Stimulated activated CD8-positive, alpha-beta memory T cell treated with anti-CD3 and anti-CD28 coated beads, Interleukin-12 subunit alpha, Interleukin-12 subunit beta, amount 100 ng/mL, for 4 hours (primary cell): ENCODE data around the gene NCBP2L.
"Not testable (repeated sequence)": the region's sequence is repeated elsewhere in the genome, so short reads cannot be mapped to it uniquely, and the experiment has no call there.

Experiments used
- DNase-seq: peaks from one replicate; pipeline ENCODE4 v3.0.0-alpha.2; 2020; ENCODE audit warnings: low read depth

NCBP2L gene

GRCh38 chrX:107810053-107810452 lies 32.5 kb downstream of the NCBP2L start:
- not testable (repeated sequence) for DNase-seq

- DNase-seq, result no peak
These were observed 41.5 kb downstream of the NCBP2L start for GRCh38 chrX:107818900-107819521.

DNA sequence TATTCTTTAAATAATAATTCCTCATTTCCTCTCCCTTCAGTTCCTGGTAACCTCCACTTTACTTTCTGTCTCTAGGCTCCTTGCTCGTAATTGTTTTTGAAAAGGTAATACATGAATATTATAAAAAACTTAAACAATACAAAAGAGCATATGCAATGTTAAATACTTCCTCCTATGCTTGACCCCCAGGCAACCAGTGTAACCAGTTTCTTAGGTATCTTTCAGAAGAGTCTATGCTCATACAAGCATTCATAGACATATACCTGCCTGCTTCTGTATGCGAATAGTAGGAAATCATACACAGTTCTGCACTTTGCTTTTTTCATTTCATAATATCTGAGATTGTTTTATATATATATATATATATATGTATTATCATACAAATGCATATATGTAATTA lies 45.5 kb downstream of the NCBP2L start:
- no peak for DNase-seq

GRCh38 chrX:107823456-107823855 lies 45.9 kb downstream of the NCBP2L start:
- DNase-seq, result no peak

DNA sequence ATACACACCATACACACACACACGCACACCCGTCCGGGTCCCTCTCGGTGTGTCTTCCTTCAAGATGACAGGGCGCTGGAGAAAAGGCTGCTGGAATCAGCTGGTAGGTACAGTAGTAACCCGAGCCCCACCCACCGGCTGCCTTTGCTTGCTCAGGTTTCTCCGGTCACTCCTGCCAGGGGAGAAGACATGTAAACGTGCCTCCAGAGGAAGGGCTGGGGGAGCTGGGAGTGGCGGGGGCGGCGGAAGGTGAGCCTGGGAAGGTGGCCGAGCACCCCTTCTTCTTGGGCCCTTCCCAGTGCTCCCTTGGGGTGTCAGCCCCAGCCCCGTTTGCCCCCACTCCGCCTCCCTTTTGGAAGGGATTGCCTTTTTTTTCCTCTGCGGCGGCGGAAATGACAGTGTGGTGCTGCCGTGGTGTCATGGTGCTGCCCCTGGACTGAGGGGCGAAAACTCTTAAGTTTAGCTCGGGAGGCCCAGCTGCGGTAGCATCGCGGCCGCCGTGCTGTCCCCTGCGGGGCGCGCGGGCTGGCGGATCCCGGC lies 48.2 kb downstream of the NCBP2L start, which contains the start of gene MID2:
Gene MID2, plus strand, starts transcription at position 169 of the 540 bp plus-strand sequence. CDS start 561 bp downstream, outside the sequence.
- peak; percentile 8 for DNase-seq

DNA sequence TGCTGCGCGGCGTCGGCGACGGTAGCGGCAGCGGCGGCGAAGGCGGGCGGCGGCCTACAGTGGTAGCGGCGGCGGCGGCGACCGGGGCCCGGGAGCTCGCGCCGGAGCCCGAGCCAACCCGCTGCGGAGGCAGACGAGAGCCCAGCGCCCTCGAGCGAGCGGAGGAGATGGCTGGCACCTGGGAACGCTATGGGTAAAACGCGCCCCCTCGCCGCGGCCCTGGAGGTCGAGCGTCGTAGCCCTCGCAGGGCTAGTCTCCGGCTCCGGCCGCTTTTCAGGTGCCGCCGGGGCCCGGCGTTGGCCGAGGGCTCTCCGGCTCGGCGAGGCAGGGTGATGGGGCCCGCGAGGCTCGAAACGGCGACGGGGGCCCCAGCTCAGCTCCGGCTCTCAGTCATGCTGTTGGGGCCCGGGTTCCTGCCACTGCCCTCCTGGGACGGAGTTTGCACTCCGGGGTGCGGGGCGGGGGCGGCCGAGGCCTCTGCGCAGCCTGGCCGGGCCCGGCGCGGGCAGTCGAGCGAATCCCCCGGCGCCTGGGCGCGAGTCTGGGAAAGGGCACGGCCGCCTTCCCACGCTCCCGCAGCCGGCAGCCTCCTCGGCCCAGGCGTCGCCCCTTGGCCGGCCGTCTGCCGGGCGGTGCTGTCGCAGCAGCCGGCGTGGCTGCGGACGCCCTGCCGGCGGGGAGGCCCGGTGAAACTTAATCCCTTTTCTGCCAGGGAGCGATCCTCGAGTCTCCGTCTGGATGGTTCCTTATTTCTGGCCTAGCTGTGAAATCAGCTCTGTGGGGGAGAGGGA lies 48.9 kb downstream of the NCBP2L start:
- peak; percentile 11 for DNase-seq

- DNase-seq, result no peak
These were observed 49.7 kb downstream of the NCBP2L start for GRCh38 chrX:107827030-107827831.

GRCh38 chrX:107827852-107828251 lies 50.3 kb downstream of the NCBP2L start:
- no peak for DNase-seq

- no peak for DNase-seq
These were observed 52.3 kb downstream of the NCBP2L start for GRCh38 chrX:107829878-107830277.

DNA sequence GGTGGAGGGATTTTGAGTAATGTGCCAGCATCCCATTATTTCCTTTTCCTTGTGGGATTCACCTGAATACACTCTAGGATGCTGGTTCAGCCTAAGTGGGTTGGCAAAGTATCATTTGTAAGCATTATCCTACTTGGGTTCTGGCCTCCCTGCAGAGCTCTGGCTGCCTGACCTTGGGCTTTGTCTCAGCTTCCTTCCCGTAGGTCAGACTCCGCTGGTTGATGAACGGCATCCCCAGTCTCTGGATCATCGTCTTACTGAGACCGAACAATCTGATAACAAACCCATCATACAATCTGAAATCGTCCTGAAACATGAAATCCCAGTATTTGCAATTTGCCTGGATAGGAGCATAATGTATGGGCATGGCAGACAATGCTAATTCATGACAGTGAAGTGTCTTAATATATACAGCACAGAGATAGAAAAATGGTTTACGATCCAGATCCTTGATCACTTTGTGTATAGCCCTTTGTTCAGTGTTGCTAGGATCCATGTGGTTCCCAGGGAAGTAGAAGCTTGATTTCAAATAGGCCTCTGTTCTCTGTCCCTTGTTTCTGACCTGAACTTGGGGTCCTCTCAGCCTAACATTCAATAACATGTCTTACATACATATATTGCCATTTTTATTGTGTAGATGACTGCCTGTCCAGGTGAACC lies 53.7 kb downstream of the NCBP2L start:
- DNase-seq, result no peak

DNA sequence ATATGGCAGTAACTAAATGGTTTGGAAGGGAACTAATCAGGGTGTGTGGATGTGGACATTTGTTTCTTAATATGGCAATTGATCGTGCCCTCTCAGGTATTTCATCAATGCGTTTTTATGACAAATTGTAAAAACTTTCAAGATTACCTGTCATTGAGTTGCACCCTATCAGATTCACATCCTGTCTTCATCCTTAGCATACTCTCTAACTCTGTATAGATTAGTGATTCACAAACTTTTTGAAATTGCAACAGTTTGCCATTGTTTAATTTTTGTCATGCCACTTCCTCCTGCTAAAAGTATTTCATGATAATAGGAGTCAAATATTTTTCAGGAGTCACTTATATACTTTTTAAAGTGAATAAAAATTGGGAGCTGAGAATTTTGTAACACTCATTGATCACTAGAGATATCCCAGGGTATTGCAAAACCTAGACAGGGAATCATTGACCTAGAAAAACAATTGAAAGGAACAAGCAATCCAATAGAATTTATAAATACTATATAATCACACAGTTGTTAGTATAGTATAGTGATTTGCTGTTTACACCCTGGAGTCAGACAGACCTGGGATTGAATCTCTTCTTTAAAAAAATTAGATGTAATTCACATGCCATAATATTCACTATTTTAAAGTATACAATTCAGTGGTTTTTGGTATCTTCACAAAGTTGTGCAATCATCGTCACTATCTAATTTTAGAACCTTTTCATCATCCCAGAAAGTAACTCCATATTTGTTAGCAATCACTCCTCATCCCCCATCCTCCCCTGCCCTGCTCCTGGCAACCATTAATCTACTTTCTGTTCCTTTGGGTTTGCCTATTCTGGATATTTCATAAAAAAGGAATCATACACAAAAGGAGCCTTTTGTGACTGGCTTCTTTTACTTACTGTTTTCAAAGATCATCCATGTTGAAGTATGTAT lies 57.0 kb downstream of the NCBP2L start:
- no peak for DNase-seq

DNA sequence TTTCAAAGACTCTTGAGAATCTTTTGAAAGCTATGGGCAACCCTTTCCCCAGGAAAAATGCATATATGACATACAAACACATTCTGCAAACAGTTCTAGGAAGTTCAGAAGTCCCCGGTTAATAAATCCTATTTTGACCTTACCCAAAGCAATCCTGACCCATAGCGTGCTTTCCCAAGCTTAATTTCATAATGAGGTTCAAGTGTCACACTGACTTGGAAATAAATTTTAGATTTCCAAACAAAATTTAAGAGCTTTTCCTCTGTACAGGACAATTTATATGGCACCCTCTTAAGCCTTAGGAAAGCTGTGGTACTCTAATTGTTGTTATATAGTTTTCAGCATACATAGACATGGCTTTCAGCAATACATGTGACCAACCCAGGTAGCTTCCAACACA lies 59.4 kb downstream of the NCBP2L start:
- no peak for DNase-seq

DNA sequence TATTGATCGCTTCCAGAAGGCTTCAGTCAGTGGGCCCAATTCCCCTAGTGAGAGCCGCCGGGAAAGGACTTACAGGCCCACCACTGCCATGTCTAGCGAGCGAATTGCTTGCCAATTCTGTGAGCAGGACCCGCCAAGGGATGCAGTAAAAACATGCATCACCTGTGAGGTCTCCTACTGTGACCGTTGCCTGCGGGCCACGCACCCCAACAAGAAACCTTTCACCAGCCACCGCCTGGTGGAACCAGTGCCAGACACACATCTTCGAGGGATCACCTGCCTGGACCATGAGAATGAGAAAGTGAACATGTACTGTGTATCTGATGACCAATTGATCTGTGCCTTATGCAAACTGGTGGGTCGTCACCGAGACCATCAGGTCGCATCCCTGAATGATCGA lies 63.4 kb downstream of the NCBP2L start:
- DNase-seq, result no peak

- DNase-seq, result no peak
These were observed 65.3 kb downstream of the NCBP2L start for GRCh38 chrX:107842715-107843400.
